Dermis blood vessel endothelial cell (primary cell): ENCODE data around the gene MGAT4A. TPM values are rescaled to one million over a fixed set of nuclear protein-coding genes. Genes with fewer than 3 reads are reported as not detected.

Experiments
- DNase-seq: peaks from one replicate; pipeline ENCODE4 v3.0.0; 2010
- total RNA-seq: library from RNA; depleted of rRNA; stranded (reverse); fragments of >200 nt; gene quantifications from 2 replicates; pipeline ENCODE4 v1.2.3, GENCODE V29; 2014

MGAT4A gene
- total RNA-seq, 1 donor from 2014 or later = 89.5 TPM

- no peak for DNase-seq
These were observed 79.9 kb downstream of the MGAT4A start for GRCh38 chr2:98650998-98651397.

DNA sequence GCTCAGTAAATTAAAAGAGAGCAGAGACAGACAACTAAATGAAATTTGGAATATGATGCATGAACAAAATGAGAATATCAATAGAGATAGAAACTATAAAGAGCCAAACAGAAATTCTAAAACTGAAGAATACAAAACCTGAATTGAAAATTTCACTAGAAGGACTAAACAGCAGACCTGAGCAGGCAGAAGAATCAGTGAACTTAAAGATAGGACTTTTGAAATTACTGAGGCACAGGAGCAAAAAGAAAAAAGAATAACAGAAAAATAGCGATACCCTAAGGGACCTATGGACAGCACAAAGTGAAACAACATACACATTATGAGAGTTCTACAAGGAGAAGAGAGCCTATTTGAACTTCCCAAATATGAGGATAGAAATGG lies 80.9 kb downstream of the MGAT4A start:
- no peak for DNase-seq

DNA sequence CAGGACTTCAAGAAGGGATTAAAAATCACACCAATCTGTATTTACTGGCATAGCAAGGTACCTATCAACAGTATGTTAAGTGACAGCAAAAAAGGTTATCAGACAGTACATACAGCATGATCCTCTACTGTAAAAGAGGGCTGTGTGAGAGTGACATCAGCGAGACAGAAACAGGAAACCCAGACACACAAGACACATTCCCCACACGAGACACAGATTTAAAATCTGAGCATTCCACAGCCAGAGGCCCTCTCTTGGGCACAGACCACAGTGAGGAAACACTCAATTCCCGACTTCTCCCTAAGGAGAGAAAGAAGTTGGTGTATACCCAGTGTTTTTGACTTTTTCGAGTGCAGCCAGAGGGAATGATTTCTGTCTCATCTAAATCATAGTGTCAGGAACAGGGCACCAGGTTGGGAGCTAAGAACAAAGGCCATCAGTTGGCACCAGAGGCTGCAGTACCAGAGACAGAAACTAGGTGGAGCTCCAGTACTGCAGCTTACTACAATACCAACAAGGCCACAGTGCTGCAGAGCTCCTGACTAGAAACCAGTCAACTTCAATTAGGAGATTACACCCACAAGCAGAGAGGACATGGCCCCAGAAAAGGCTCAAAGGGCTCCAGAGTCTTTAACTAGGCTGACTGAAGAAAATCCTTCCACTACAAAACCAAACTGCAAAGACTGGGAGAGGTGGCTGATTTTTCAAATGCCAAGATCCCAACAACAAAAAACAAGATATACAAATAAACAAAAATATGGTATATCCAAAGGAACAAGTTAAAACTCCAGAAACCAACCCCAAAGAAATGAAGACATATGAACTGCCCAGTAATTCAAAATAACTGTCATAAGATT lies 81.6 kb downstream of the MGAT4A start:
- DNase-seq = peak; percentile 93

- no peak for DNase-seq
These were observed 82.5 kb downstream of the MGAT4A start for GRCh38 chr2:98648451-98648850.

DNA sequence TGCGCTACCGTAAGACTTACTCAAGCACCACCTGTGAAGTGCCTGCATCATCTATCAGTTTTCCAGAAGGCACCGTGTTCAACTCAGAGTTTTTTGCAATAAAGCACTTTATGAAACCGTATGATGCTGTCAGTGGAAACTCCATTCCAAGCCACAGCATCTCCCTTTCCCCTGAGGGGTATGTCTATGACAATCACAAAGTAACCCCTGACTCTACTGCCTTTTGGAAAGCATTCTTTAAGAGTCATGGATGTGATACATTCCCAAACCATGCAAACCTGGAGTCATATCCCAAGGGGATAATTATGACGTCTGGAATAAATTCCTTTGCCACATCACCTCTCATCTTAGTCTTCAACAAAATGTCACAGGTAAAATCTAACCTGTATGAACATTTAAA lies 83.3 kb downstream of the MGAT4A start:
- no peak for DNase-seq

GRCh38 chr2:98643496-98644100 lies 87.3 kb downstream of the MGAT4A start:
- DNase-seq = no peak

GRCh38 chr2:98637401-98638147 lies 93.4 kb downstream of the MGAT4A start:
- no peak for DNase-seq

GRCh38 chr2:98634406-98635092 lies 96.4 kb downstream of the MGAT4A start:
- peak; percentile 48 for DNase-seq

DNA sequence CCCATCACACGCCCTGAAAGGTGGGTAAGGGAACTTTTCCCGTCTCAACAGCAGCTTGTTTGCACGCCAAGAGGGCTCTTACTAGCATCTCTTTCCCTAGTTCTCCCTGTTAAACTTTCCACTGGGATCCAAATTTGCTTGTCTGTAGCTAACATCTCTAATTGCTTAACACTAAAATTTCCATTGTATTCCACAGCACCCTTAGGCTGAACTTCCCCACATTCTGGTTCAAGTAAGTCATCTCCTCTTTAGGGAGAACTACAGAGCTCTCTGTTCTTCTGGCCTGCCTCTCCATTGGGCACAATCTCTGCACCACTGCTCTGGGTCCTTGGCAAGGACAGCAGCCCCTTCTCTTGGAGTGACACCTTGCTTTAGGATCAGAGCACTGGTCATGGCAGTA lies 98.6 kb downstream of the MGAT4A start:
- DNase-seq = no peak

DNA sequence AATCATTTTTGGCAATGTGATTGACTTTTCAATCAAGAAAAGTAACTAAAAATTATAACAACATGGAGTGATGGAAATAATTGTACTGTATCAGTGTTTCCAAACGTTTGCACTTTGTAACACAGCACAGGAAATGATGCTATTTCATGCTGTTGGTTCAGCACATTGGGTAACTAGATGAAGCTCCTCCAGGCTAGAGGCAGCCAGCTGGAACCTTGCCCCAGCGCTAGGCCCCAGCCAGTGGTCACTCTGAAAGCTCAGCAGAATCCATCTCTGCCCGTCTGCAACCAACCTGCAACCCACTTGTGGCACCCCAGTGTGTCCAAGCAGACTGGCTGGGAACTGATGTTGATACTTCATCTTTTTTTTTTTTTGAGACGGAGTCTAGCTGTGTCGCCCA lies 107.3 kb downstream of the MGAT4A start:
- DNase-seq = peak; percentile 75

GRCh38 chr2:98617149-98617548 lies 113.8 kb downstream of the MGAT4A start:
- no peak for DNase-seq

- DNase-seq = peak; percentile 36
These were observed 115.5 kb downstream of the MGAT4A start for GRCh38 chr2:98615481-98615880.

DNA sequence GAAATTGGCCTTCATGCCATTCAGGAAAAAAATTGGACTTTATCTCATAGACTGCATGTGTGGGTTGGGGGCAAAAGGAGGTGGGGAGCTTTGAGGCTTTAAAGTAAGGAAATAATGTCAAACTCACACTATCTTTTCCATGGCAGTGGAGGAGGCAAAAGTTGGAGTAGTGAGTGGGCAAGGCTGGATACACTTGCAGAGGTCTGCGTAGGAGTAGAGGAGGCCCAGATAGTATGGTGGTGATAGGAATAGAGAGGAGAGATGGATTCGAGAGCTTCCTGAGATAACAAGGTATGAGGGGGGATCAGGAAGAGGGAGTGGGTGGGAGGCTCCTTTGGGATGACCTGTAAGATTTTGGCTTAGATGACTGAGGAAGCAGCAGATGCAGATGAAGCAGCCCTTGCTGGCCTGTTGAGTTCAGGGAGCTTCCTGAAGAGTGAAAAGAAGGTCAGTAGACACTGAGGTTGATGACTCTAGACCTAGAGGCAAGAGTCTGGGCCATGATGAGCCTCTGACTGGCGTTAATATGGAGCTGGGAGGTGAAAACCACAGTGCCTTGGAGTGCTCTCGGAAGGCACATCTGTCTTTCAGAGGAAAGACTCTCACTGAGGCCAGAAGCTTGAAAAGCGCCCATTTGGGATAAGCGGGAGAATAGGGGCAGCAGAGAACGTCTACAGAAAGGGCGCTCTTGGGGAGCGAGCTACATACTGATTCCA lies 116.8 kb downstream of the MGAT4A start:
- DNase-seq = no peak

- DNase-seq = peak; percentile 67
These were observed 121.8 kb downstream of the MGAT4A start for GRCh38 chr2:98608962-98609604.

DNA sequence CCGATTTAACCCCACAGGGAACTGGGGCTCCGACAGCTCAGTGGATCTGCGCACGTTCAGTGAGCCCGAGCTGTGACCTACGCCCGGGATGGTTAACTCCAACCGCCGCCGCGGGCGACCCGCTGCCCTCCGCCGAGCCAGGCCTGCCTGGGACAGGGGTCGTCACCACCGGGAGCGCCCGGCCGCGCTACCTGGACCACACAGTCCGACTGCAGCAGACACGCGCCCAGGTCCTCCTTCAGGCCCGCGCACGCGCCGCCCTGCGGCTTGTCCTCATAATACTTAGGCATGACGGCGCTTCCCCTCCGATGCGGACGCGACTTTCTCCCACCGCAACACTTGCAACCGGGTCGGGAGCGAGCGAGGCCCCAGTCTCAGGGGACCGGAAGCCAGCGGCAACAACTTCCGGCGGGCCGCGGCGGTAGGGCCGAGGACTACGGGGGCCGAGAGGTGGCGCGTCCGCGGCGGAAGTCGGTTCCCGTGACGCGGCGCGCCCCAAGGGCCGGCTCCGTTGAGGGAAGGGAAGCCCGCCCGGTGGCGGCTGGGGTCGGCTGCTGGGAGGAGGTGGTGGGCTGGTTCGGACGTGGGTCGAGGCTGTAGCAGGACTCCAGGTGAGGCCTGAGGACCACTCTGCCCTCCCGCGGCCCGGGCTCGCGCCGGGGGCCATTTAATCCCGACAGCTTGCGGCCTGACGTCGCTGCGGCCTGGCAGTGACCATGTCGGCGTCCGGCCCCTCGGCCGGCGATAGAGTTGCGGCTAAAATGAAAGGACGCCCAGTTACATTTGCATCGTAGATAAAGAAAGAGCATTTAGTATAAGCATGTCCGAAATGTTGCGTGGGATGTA lies 122.6 kb downstream of the MGAT4A start, which contains the start of the genes COA5 and UNC50:
COA5 (minus strand) TSS at position 397 of the 846 bp plus-strand sequence; CDS start at position 290, 107 bp downstream.
UNC50 (plus strand) TSS at position 474 of the 846 bp plus-strand sequence. CDS start 1,171 bp downstream, outside the sequence.
- peak; percentile 96 for DNase-seq

DNA sequence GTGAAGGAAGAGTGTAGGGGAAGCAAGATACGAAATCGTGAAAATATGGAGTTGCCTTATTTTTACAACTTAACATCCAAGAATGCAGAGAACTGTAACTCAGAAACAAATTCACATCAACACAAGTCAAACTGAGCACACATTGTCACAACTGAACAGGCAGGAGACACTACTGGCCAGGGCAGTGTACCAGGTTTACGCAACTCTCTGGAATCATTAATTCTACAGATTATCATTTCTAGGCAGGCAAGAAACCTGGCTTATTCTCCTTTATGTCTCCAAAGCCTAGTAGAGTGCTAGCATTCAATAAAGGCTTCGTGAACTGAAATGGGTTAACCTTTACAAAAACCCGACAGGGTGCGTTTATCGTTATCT lies 123.2 kb downstream of the MGAT4A start:
- DNase-seq = peak; percentile 32

DNA sequence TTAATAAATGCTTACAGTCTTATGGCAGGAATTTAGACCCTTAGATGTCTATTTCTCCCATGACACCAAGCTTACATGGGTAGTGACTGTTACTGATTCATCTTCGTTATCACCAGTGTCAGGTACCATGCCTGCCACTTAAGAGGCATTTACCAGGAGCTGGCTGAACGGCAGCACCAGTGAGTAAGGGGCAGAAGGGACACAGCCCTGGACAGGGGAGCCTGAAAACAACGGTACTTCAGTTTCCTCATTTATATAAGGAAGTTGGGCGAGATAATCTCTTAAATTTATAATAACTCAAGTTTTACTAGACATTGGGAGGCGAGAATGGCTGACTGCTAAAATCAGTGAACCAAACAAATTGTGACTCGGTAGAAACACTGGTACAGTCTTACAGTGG lies 123.8 kb downstream of the MGAT4A start:
- DNase-seq = no peak

GRCh38 chr2:98606431-98606830 lies 124.5 kb downstream of the MGAT4A start:
- no peak for DNase-seq

GRCh38 chr2:98605076-98605475 lies 125.9 kb downstream of the MGAT4A start:
- DNase-seq = no peak

DNA sequence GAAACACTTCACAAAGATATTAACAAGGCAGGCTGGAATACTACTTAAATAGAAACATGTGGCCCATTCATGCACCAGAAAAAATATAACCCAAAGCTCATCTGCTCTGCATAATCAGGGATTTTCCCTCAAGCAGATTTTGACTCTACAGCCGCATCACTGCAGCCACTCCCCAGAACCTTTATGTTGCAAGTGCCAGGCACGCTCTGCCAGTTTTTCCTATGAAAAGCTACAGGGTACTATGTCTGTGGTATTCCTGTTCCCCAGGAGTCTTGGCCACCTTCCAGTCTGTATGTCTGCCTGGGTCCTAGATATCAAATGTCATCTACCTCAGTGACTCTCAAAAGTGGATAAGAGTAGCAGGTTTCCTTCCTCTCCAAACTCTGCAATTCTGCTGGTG lies 126.4 kb downstream of the MGAT4A start:
- no peak for DNase-seq
